HG03196 (cell line): ENCODE data around the gene MRNIP.

ENCODE experiments used
- ATAC-seq: cut with Tn5 transposase; IDR thresholded peaks from one replicate; pipeline ENCODE4 v1.9.1; 2021; ENCODE audit not compliant: unreplicated experiment

MRNIP gene

DNA sequence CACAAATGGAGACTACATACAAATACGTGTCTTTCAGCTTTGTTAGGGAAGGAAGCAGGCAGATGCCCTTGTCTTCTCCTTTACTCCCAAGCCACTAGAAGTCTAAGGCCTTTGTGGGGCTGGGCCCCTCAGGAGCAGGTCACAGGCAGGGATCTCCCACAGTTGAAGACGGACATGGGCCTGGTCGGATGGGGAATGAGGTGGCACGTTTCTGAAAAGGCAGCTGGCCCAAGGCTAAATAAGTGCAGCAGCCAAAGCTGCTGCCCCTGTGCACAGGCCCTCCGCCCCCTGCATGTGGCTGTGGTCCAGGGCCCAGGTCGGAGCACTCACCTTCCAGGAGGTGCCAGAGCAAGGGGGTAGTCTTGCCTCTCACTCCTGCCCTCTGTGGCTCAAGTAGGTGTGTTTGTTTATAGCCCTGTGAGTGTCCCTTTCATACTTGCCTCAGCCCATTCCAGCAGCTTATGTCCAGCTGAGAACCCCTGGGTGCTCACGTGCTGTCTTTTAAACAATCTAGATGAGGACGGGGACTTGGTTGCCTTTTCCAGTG, 36.1 kb downstream of the MRNIP start:
- no peak for ATAC-seq

DNA sequence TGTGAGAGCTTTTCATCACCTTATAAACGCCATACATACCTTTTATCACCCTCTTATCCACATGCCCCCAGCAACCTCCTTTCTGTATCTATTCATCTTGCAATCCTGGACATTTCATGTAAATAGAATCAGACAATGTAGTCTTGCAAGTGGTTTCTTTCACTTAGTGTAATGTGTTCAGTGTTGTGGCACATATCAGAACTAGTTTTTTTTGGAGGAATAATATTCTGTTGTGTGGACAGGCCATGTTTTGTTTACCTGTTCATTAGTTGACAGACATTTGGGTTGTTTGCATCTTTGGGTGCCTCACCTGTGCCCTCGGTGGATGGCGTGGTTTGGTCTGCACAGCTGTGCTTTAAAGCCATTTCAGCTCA, 36.6 kb downstream of the MRNIP start:
- ATAC-seq: no peak

DNA sequence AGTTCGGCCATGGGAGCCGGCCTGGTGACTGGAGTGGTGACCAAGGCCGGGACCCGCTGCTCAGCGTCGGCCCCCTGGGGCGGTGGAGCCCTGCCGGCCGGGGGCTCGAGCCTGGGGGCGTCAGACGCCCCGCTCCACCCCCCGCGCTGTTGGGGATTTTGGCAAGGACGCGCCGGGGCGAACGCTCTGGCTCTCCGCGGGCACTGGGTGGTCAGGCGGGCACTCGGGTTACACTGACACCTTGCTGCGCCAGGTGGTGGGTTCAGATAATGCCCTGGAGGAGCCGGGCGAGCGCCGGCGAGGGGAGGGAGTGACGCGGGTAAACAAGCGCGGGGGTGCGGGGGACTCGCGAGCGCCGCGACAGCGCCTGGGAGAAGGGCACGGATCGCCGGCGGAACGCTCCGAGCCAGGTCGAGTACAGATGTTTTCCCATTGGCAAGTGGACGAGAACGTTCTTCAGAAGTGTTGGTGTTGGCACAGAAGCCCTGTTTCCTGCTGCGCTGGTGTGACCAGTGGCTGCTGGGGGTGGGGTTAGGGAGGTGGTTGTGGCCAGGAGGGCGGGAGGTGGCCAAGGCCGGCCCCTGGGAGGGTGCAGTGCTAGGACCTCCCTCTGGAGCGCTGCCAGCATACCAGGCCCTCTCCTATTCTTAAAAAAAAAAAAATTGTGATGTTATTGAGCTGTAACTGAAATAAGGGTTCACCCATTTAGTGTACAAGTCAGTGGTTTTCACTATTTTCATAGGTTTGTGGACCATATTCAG, 37.1 kb downstream of the MRNIP start:
- peak; percentile 40 for ATAC-seq

DNA sequence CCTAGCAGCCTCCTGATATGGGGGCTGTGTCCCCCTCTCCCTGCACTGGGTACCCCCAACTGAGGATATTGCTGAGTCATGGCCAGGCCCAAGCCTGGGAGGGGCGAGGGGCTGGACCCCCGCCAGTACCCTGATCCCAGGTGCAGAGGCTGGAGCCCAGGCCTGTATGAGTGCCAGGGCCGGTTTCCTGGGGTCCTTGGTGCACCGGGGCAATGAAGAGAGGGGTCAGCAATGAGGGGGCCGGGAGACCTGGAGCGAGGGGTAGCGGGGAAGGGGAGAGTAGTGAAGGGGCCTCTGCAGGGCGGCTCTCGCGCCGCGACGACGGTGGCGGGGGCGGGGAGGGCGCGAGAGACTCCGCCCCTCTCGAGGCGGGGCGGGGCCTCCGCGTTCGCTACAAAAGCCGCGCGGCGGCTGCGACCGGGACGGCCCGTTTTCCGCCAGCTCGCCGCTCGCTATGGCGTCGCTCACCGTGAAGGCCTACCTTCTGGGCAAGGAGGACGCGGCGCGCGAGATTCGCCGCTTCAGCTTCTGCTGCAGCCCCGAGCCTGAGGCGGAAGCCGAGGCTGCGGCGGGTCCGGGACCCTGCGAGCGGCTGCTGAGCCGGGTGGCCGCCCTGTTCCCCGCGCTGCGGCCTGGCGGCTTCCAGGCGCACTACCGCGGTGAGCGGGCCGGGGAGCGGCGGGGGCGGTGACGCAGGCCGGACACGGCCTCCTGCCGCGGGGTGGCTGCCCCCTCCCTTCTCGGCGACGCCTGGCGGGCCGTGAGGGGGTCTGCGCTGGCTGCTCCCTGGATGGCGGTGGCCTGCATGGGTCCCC, 37.9 kb downstream of the MRNIP start, which contains the start of gene SQSTM1:
Gene SQSTM1, plus strand, starts transcription at position 423 of the 815 bp plus-strand sequence. Its CDS starts 32 bp downstream, at position 455.
- ATAC-seq: peak; percentile 34

- ATAC-seq: no peak
These were observed 38.5 kb downstream of the MRNIP start for GRCh38 chr5:179820127-179820482.

DNA sequence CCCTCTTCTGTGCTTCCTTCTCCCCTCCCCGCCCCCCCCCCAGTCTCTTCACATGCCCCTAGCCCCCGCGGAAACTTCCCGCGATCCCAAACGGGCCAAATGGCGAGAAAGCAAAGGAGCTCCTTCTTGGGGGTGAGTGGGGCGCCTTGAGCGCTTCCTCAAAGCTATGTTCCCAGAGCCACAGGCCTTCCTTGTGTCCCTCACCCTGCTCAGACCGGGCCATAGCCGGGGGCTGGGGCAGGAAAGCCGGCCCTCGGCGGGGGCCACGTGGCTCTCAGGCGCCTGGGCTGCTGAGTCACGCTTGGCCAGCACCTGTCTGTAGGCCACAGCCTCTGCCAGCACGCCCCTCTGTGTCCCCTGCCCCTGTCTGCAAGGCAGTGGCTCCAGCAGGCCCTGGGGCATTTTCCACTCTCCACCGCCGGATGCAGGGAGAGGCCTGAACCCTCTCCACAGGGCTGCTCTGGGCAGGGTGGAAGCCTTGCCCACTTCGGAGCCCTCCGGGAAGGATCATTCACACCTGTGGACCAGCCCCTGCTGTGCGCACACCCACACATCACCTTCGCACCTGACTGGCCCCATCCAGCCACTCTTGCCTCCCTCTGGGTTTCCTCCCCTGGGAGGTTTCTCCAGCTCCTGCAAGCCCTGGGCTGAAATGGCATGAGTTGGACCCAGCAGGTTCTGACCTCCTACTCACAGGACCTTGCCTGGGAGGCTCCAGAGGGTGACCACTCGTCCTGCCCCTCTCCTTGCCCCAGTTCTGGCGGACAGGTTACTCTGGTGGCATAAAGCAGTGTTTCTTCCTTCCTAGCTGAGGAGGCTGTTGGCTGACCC, 39.1 kb downstream of the MRNIP start:
- peak; percentile 17 for ATAC-seq

DNA sequence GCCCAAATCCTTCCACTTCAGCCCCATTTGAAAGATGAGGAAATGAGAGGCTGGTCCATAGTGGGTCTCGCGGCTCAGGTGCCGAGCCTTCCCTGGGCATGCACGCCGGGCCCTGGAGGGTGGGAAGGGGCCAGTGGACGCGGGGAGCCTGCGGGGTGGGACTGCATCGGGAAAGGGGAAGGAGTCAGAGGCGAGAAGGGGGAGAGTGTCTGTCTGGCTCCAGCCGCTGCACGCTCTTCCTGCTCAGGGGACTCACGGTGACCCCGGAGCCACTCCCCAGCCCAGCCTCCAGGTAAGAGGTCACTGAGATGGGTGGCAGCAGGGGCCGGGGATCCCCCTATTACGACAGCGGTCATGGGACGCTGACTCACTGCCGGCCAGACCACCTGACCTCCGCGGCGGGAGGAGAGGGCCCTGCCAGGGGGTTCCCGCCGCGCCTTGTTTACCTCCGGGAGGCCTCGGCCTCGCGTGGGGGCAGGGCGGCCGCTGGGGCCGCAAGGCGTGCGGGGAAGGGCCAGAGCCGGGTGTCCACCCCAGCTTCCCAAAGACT, 39.8 kb downstream of the MRNIP start:
- peak; percentile 57 for ATAC-seq

DNA sequence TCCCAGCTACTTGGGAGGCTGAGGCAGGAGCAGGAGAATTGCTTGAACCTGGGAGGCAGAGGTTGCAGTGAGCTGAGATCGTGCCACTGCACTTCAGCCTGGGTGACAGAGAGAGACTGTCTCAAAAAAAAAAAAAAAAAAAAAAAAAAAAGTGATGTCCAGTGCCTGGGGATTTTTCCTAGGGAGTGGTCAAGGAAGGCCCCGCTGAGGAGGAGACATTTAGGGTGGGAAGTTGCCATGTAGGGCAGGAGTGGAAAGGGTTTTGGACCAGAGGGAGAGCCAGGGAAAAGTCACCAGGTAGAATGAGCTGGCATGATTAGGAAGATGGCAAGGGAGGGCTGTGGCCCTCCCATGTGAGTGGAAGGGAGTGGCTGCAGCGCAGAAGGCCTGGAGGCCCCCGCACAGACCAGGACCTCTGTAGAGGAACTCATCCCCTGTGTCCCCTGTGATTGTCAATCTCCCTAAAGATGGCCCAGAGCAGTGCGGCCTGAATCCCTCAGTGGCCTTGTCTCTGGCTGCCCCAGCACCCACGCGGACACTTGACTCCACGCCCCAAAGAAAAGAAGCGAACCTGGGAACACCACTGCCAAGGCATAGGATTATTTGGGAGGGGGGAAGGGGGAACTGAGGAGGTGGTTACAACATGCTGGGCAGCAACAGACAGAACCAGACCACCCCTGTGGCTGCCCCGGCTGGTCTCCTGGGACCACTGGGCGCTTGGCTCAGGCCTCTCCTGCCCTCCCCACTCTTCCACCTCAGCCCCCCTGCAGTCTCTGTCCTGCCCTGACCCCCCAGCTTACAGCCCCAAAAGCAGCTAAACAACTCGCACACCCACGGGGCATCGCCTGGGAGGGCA, 40.5 kb downstream of the MRNIP start:
- no peak for ATAC-seq

DNA sequence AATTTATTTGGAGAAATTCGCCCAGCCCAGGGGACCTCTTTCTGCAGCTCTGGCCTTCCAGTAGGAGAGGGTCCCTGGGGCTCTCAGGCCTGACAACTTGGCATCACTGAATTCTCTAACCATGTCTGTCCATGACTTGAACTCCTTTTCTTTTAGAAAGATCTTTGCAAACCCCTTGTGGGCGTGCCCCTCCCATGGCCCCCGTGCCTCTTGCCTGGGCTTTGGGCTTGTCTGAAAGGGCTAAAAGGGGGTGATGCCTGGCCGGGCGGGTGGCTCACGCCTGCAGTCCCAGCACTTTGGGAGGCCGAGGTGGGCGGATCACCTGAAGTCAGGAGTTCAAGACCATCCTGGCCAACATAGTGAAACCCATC, 41.2 kb downstream of the MRNIP start:
- ATAC-seq: no peak

- ATAC-seq: no peak
These were observed 41.7 kb downstream of the MRNIP start for GRCh38 chr5:179816796-179817469.

GRCh38 chr5:179816401-179816795, 42.2 kb downstream of the MRNIP start:
- no peak for ATAC-seq

DNA sequence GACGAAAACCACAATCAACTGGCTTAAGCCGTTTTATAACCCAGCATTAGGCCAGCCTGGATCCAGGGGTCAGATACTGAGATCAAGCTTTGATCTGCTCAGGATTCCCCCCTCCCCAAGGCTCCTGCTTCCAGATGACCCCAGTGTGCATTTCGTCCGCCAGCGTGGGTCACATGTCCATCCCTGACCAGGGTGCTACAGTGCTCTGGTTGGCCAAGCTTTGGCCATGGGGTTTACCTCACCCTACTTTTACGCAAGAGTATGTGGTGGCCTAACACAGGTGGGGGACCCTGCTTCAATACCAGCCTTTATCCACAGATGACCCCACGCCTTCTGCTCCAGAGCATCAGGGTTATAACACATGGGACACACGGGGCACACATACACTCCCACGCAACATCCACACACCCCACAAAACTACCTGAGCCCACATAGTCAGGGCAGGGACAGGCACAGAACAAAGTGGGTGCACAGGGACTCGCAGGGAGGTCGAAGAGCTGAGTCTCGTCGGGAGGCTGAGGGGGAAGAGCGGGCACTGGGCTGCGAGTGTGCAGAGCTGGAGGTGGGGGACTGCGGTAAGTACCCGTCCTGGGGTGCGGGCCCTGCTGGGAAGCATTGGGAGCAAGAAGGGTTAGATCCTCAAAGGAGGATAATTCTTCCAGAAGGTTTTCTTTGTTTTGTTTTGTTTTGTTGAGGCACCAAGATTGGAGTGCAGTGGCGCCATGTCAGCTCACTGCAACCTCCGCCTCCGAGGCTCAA, 42.9 kb downstream of the MRNIP start:
- ATAC-seq: no peak

- no peak for ATAC-seq
These were observed 44.5 kb downstream of the MRNIP start for GRCh38 chr5:179814090-179814489.

DNA sequence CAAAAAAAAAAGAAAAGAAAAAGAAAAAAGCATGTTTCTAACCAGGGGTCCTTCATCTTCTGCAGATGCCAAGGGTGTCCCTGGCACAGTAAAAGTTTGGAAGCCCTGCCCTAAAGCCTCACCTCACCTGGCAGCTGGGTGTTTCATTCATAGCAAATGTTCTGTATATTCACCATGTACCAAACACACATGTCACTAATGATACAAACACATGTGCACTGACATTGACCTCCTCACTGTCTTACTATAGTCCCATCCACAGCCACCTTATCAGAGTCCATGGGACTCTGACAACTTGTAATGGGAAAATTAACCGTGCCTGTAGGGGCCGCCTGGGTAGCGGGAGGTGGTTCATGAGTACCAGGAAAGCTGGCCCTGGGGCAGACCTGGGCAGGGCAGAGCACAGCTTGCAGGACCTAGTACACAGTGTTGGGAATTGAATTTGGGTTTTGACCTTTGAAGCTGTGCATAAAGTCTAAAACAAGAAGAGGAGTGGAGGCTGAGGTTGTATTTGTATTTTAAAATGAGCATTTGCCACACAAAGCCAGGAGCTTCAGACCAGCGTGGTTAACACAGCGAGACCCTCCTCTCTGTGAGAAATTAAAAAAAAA, 45.5 kb downstream of the MRNIP start:
- no peak for ATAC-seq

GRCh38 chr5:179812135-179812825, 46.3 kb downstream of the MRNIP start:
- ATAC-seq: no peak

DNA sequence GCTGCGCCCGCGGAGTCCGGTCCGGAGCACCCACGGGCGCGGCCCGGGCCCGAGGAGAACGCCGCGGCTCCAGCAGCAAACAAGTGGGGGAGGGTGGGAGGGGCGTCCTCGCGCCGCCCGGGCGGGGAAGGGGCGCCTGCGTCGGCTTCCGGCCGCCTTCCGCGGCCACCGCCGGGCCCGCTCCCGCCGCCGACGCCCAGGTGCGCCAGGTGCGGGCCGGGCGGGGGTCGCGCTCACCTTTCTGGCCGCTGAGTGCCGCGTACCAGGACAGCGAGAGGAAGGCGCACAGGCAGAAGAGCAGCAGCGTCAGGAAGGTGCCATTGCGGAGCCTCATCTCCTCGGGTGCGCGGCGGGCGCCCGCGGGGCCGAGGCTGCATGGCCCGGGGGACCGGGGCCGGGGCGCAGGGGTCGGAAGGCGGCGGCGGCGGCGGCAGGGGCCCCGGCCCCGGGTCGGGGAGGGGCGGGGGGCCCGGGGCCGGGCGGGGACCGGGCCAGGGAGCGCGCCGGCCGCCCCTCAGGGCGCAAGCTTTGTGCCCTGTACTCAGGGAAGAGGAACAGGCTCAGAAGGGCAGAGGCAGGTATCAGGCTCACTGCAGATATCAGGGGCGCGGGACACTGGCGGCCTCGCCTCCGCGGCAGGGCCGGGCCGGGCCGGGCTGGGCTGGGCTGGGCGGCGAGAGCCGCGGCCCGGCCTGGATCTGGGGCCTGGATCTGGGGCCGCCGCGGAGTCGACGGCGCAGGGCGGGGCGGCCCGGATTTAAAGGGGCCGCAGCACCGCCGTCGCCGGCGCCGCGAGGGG, 52.2 kb downstream of the MRNIP start, which contains the start of gene MGAT4B:
Gene MGAT4B, minus strand, starts transcription at position 617 of the 799 bp plus-strand sequence. Its CDS starts 283 bp downstream, at position 334.
- ATAC-seq: peak; percentile 64
